ENCODE results near the gene RPP30.
"Not testable (repeated sequence)": the region's sequence is repeated elsewhere in the genome, so short reads cannot be mapped to it uniquely, and the experiment has no call there.

Gene RPP30

DNA sequence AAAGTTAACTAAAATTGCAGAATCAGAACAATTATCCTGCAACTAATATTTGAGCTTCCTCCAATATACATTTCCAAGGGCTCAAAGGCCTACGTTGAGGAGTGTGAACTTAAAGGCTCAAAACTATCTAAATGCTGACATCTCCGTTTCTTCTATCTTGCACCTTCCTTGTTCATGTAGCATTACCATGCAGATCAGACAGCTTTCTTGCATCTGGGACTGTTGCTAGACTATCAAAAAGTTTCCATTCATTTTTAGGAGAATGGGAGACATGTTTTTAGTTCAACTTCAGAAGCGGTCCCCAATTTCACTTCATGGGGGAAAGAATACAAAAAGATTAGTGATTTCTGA, 46.2 kb downstream of the RPP30 start:
- DNase-seq: no peak

DNA sequence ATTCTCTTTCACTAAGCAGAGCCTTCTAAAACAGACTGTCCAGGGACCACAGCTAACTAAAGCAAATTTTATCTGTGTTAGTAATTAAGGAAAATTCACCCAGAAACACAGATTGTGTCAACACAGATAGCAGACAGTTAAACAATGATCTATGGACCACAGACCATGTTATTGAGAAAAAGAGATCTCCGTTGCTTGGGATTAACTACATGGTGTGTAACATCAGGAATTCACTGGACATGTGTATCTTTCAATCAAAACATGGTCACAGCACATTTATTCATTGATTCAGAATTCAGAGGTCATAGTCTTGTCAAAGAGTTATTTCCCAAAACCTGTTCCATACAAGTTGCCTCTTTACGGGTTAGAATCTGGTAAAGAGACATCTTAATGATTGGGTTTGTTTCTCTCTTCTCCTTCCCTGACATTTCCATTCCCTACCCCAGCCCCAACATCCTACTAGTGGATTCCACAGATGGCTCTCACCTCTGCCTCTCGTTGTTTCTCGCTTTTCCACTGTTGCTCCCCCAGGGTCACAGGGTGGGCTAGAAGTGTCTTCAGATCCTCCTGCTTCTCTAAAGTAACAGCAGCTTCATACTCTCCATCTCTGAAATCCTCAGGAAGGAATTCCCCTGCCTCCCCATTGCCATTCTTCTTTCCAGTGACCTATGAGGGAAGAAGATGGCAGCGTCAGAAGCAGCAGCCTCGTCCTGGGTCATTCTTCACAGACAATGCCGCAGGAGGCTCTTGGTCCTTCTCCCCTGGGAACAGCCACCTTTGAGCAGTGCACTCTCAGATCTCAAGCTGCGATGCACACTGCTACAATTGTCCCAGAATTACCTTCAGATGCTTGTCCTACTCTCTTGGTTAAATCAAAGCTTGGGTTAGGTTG, 48.2 kb downstream of the RPP30 start:
- no peak for DNase-seq

DNA sequence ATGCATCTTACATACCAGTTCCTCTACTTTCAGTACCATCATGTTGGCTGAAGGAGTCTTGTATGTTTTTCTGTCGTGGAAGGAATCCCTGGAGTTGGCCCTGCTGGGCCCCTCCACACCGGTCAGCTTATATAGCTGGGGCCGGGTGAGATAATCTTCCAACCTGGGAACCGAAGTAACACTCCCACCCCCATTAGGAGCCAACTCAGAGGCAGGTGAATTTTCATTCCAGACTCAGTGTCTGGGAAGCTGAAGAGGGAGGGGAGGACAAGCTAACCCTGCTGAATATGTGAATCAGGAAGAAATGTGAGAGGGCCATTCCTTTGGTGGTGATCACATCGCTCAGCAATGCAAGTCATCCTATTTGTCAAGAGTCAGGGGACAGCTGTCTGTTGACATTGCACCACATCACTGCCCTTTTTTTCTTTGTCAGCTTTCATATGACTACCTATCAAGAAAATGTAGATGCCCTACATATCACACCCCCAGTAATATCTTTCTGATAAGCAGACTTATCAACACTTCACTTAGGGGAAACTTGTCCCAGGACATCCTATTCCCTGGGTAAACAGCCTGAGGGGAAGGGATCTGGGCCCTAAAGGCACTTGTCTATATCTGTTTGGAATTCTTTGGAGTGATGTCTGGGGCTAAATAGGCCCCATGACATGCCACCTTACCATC, 49.4 kb downstream of the RPP30 start, which contains the start of gene ANKRD1:
Gene ANKRD1 (minus strand): TSS at position 102 of the 681 bp plus-strand sequence. CDS start 60 bp downstream, at position 42.
- no peak for DNase-seq

DNA sequence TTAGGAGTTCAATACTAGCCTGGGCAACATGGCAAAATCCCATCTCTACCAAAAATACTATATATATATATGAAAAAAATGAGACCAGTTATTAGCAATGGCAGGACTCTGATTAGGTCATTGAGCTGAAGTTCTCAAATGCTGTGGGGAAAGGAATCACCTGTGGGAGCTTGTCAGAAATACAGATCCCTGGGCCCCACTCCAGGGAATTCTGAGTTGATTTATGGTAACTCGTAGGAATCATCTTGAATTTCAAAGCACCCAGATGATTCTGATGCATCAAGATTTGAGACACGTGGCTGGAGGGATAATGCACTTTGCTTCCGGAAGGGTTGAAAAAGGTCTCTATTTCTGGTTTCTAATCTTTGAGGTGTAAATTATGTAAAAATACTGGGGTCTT, 50.1 kb downstream of the RPP30 start:
- no peak for DNase-seq

DNA sequence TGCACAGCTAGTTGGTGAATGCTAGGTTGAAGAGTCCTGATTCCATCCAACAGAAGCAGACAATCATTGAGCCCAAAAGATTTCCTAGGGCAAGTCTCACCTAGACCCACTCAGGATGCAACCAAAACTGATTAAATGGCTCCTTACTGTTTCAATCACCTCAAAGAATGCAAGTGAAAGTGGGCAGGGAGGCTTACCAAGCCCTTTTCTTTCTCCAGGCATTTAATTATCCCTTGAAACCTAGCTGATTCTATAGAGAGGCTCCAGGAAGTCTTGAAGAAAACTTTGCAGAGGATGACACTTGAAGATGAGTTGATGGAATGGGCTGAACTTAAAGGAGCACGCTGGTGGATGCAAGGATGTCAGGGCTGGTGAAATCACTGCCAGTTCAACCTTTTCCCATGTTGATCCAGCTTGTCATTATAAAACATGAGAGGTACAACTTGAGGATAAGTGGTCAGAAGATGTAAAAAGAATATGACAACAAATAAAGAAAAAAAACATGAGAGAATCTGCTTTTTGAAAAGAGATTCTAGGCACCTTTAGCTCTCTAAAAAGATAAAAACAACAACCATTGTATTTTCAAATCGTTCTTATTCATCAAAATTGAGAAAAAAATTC, 51.4 kb downstream of the RPP30 start:
- no peak for DNase-seq

DNA sequence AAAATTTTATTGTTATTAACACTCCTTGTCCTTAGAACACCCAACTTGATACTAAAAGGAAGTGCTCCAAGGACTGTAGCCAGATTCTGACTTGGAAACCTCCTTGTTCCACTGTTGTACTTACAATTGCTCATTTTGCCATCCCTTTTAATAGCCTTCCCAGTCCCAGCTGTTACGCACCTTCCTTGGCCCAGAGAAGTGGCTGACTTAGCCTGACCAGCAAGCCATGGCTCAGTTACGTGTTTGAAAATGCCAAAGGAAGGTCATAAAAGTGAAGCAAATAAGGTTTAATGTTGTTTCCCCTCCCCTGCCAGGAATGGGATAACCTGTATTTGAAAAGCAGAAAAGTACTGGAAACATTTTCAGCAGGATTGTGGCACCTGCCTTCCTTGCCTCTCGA, 52.8 kb downstream of the RPP30 start:
- no peak for DNase-seq

DNA sequence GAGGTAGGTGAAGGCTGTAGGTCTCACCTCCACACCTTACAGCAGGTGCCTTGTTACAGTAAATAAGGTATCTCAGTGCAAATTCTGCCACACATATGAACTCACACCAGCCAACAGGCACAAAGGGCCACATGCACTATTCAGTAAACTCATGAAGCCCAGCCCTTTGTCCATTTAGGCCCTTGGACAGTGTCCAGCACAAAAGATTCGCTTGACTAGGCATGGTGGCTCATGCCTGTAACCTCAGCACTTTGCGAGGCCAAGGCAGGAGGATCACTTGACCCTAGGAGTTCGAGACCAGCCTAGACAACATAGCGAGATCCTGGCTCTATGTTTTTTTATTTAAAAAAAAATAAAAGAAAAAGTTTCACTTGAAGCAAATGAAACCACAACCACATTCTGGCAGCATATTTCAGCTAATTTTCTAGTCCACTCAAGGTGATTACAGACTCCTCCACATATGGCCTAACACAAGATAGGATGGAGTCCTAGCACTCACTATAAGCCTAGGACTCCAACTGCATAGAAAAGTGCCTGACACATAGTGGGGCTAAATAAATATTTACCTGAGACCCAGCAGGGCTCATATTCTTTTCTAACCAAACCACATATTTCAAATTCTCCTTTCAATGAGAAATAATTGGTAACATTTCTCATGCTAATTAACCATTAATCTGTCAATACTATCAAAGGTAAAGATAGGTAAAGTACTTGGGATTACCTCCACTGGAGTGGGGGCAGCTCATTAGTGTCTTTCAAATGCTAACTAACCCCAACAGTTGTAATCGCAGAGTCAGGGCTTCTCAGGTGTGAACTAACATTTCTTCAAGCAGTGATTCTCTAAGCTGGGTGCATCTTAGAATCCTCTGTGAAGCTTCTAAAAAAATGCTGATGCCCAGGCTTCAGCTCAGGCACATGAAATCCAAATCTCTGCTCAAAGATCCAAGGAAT, 53.6 kb downstream of the RPP30 start:
- DNase-seq: no peak

DNA sequence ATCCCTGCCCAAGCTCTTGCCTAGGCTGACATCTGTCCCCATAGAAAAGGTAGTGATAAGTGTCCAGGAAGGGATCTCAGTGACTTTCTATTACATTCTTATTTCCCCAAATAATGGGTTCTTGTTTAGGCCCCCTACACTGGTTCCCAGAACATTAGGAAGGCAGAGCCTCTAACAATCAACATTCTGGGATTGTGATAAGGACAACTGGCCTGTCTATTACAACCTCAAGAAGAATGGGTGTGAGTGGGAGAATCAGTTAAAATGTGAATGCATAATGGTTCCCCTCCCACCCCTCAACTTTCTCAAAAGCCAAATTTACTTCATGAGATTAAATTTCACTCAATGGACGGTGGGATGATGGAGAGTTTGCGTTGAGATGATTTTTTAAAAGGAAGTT, 55.5 kb downstream of the RPP30 start:
- no peak for DNase-seq

DNA sequence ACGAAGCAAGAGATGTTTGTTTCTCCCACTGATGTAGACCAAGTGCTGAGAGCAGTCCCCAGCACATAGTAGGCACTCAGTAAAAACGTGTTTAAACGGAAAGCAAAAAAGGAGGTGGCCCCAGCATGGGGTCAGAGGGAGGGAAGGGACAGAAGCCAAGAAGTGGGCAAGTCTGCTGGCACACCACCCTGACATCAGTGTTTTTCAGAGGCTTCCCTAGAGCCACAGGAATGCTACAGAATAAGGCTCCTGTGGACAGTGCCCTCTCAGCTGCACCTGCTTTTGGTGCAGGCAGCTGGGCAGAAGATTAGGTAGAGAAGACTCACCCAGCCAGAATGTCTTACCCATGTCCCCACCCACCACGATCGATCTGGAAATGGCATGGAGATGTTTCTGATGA, 57.4 kb downstream of the RPP30 start:
- DNase-seq: no peak

DNA sequence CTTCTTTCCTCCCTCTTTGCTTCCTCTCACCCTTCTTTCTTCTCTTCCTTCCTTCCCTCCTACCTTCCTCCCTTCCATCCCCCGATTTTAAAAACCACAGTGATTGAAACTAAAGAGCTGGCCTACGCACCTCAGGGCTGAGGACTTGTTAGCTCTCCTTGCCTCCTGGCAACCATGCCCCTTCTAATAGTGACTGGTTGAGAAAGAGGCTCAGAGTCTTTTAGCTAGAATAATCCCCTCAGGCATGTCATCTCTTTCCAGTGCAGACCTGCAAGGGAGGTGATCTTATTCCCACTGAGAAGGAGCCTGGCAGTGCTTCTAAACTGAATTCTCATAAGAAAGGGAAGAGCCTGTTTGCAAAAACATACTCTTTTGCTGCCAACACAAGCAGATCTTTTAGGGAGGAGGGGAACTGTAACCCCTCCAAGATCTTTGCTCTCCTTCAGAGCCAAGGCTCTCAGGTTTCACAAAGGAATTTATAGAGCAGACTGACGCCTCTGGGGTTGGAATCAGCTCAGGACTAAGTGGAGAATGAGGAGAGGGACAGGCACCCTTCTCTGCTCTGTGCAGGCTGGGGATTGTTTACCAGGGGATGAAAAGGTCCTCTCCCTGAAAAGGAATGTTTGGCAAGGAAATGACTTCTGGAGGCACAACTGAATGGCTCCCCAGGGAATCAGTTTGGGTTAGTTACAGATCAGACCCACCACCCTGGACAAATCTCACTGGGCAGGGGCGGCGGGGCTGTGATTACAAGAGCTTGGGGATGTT, 58.5 kb downstream of the RPP30 start:
- no peak for DNase-seq

DNA sequence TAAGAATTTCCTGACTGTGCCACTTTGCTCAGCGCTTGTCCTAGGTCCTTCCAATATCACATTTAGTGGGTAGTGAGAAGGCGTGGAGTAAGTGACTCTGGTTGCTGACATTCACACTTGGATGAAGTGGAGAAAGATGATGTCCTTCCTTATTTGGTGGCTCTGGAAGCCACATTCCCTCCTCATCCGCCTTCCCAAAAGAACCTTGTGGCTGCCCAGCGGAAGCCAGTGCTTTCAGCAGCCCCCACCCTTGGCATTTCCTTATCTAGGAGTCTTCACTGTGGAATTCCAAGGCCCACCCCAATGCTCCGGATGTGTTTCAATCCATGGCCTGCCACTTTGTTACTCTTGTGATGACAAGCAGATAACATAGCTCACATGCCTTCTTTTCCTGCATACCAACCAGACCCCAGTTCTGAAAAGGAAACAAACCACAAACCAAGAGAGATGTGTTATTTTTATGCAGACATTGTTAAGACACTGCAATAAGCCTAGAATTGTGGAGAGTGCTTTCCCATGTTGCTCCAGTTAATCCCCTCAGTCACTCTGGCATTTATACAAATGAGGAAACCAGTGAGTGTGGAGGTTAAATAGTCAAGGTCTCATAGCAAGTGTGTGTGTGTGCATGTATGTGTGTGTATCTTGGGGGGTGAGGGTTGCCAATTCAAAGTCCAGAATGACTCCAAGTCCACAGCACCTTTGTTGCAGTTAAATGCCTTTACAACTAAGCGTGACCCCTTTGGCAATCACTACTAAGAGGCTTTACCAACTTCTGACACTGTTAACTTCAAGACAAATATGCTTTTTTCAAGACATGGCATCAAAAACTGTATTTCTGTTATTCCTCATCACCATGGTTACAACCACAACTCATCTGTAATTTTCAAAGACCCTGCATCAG, 59.4 kb downstream of the RPP30 start:
- no peak for DNase-seq

DNA sequence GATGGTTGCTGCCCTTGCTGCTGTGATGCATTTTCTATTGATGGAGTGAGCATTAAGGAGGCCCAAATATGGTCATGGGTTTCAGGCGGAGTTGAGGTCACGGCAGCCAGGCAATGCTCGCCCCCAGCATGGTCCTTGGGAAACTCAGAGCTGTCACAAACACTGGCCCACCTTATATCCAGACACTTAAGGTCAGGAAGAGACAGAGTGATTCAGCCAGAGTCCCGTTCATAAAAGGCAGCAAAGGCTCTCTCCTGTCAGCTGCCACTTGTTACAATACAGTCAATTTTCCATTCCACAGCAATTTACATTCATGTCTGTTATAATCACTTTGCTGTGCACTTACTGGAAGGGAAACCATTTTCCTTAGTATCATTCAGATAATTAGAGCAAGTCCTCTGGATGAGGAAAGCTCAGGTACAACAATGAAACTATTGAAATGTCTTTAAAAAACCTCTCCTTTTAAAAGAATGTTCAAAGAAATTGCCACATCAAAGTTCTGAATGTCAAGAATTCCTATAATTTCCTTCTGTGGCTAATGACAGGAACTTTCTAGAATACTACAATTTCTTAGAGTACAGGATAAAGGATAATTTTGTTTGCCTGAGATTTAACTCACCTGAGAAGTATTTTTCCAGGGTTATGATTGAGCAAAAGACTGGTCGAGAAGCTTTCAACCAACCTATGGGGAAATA, 64.0 kb downstream of the RPP30 start:
- DNase-seq: no peak

DNA sequence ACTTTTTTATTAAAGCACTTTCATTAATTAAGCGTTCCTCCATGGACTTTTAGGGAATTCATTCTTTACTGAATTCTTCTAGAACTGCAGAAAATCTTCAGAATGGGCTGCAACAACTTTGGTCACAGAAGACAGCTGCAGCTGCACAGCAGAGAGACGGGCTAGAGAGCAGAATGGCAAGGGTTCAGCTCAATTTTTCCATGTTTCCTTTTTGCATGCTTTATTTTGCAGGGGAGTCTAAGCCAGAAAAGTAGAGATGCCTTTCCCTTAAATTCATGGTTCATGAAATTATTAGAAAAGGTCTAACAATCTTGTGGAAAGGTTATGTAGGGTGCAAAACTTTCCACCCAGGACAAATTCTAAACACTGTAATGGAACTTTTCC, 64.5 kb downstream of the RPP30 start:
- DNase-seq: no peak

DNA sequence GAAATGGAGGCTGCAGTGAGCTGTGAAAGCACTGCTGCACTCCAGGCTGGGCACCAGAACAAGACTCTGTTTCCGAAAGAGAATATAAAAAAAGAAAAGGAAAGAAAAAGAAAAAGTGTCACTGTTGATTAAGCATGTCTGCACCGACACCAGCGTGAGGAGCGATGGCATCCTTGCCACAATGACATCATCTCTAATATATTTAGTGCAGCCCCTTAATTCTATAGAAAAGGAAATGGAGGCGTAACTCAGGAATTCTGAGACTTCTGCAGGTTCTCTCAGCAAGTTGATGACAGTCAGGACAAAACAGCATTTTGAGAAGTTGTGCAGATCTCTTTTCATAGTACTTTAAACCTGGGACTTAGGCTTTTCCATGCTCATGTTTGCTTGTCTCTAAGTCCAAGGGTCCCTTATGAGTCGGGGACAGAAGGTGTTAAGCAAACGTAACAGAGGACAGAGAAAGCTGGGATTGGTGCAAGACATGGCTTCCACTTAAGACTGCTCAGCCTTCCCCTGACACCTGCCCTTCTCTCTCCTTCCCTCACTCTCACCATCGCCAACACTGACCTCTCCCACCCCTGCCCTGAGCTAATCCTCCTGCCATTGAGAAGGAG, 66.0 kb downstream of the RPP30 start:
- no peak for DNase-seq

DNA sequence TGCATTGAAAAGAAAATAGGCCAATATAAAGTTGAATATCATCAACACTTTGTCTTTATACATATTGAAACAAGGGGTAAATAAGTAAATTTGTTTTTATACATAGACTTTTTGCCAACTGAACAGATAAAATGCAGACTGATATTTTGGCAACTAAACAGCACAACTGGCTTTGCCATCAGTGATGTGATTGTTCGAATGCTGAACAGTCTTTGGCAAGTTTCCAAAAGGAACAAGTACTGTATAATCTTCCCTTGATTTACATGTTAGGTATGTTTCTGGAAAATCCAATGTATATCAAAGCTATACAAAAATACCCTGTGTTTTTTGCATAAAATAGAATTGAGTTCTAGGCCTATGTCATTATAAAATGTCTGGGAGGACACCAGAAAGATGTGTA, 67.3 kb downstream of the RPP30 start:
- DNase-seq: no peak

DNA sequence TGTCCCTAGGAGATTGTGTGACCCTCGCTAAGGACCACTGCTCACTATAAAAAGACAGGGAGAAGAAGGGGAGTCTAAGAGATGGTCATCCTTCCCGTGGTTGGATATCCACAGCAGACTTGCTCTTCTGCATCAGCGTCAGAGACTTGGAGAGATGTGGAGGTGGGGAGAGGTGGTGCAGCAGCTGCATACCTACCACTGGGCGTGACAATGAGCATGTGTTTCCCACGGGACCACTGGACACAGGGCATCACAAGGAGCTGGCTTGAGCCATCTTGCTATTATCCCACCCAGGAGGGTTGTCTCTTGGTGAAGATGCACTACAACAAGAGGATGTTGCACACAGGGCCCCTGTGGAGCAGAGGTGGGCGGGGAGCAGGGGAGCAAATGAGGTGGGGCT, 67.9 kb downstream of the RPP30 start:
- DNase-seq: no peak

DNA sequence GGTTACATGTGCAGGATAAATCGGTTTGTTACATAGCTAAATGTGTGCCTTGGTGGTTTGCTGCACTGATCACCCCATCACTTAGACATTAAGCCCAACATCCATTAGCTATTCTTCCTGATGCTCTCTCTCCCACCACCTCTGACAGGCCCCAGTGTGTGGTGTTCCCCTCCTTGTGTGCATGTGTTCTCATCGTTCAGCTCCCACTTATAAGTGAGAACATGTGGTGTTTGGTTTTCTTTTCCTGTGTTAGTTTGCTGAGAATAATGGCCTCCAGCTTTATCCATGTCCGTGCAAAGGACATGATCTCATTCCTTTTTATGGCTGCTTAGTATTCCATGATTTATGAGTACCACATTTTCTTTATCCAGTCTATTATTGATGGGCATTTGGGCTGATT, 71.2 kb downstream of the RPP30 start:
- not testable (repeated sequence) for DNase-seq

DNA sequence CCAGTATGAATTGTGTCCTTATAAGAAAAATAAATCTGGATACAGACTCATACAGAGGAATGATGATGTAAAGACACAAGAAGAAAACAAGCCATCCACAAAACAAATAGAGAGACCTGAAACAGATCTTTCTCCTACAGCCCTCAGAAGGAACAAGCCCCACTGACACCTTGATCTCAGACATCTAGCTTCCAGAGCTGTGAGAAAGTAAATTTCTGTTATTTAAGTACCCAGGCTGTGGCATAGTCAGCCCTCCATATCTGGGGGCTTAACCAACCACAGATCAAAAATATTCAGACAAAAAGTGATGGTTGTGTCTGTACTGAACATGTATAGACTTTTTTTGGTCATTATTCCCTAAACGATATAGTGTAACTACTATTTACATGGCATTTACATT, 73.0 kb downstream of the RPP30 start:
- DNase-seq: no peak

DNA sequence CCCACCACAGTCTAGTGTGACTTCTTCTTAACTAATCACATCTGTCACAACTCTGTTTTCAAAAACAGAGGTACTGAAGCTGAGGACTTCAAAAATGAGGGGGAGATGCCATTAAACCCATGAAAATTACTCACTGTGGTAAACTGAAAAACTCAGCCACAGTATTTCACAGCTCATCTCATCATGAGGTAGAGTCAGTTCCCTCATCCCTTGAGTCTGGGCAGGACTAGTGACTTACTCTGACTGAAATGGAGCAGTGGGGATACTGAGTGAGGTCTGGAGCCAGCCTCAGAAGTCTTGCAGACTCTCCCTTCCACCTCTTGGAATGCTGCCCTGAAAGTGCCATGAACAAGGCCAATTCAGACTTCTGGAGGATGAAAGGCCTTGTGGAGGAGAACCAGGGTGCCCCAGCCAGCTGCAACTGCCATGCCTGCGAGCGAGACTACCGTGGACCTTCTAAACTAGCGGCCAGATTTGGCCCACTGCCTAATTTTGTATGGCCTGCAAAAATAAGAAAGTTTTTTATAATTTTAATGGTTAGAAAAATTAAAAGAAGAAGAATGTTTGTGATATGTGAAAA, 73.8 kb downstream of the RPP30 start:
- no peak for DNase-seq
